GM18519 (cell line): ENCODE data around the gene STK32A.
"Not testable (repeated sequence)": the region's sequence is repeated elsewhere in the genome, so short reads cannot be mapped to it uniquely, and the experiment has no call there.

Experiments
- ATAC-seq: cut with Tn5 transposase; IDR thresholded peaks from one replicate; pipeline ENCODE4 v1.9.1; 2021; ENCODE audit warnings: mild to moderate bottlenecking, moderate library complexity; ENCODE audit not compliant: unreplicated experiment, low FRiP score

STK32A gene

DNA sequence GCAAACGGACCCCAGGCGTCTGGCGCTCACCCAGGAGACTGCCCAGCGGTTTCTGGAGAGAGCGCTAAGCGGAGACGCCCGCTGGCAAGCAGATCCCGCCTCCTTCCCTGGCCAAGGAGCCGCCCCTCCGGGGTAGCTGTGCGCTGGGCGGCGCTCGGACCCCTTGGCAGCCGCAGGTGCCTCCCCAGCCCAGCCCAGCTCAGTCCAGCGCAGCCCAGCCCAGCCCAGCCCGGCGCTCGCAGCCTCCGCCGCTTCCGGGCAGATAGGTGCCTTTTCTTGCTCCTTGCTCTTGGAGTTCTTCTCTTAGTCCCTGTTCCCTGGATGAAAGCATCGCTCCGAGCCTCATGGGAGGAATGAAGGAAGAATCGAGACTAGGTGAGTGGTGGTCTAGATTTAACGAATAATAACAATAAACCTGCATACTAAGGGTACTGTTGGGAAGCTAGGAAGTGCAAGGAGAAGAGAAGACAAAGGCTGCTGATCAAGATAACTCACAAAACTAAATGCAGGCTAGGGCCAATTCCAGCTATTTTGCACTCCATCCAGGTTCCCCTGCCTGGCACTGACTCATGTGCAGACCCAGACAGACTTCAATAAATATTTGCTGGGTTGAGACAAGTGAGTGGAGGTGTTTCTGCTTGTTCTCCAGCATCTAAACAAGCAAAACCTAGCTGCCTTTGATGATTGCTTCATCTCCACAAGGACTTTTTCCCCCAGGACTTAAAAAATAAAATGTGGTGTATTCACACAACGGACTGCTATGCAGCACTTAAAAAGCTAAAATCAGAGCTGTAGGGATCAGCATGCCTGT, at the start of gene STK32A:
Gene STK32A (plus strand): TSS at position 202 of the 811 bp plus-strand sequence. CDS start 4,609 bp downstream, outside the sequence.
- no peak for ATAC-seq

DNA sequence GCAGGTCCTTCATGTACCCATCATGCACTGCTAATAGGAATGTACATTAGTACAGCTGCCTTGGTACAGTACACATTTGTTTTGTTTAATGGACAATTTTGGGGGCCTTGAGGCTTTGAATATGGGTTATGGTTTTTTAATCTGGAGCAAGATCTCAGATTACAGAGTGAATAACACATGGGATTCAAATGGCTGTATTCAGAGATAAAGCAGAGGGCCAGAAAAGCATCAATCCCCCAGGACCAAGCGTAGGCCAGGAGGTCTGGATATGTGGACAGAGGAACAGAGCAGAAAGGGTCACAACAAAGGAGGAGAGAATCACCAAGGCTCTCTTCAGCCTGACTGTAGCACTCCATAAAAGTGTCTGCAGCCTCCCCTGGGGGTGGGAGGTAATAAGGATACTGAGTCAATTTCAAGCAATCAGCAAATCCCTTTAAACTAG, 47.7 kb upstream of the STK32A start:
- no peak for ATAC-seq

GRCh38 chr5:147188200-147189108, 46.4 kb upstream of the STK32A start:
- peak; percentile 90 for ATAC-seq

DNA sequence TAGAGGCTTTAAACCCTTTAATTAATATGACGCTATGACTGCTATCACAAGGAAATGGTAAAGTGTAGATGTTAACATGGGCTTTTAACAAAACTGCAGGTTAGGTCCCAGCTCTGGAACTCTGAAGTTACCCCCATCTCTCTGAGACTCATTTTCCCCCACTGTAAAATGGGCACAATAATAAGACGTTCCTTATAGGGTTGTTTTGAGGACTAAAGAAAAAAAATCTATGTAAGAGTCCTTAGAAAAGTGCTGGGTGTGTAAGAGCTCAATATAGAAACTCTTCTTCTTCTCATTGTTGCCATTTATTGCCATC, 45.8 kb upstream of the STK32A start:
- no peak for ATAC-seq

DNA sequence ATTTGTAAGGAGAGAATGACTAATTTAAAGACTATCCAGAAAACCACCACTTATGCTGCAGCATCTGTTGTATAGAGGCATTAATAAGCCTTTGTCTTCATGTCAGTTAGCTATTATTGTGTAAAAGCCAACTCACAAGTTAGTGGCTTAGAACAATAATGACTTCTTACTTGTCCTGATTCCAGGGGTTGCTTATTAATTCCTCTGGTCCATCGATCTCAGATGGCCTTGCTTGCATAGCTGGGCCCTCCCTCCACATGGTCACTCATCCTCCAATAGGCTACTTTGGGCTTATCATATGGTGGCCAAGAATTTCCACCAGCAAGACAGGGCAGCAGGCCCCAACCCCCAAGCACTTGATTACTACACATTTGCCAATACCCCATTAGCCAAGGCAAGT, 44.5 kb upstream of the STK32A start:
- no peak for ATAC-seq

DNA sequence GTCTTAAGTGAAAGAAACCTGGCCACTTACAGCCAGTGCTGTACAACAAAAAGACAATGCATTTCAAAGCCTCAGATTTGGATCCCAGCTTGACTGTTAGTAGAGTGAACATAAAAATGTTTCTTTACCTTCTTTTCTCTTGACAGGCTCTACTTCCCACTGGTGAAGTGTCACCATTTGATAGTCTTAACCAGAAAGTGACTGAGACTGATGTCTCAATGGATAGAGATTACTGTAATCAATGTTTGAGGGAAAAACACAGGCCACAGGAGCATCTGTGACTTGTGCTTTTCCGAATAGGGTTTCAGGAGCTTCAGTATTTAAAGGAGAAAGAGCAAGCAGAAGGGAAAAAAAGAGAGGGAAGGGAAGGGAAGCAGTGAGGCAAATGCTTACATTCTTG, 41.7 kb upstream of the STK32A start:
- no peak for ATAC-seq

DNA sequence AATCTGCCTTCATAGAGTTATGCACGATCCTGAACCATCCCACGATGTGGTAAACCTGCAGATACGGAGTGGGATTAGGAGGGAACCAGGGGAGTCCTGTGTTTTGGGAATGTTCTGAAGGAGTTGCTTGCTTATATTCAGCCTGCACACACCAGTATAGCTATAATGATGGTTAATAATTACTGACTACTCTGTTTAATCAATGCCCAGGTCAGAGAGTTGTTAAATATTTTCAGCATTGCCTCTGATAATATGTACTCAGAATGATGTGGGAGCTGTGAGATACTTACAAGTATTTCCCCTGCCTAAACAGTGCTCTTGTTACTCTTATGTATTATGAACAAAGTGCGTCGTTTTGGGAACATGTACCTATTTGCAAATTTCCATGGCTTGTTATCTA, 34.8 kb upstream of the STK32A start:
- ATAC-seq, result no peak

- ATAC-seq, result no peak
These were observed 31.6 kb upstream of the STK32A start for GRCh38 chr5:147203213-147203612.

- ATAC-seq, result no peak
These were observed 30.2 kb upstream of the STK32A start for GRCh38 chr5:147204576-147204975.

GRCh38 chr5:147208134-147208533, 26.7 kb upstream of the STK32A start:
- ATAC-seq, result no peak

- no peak for ATAC-seq
These were observed 18.2 kb upstream of the STK32A start for GRCh38 chr5:147216552-147217154.

DNA sequence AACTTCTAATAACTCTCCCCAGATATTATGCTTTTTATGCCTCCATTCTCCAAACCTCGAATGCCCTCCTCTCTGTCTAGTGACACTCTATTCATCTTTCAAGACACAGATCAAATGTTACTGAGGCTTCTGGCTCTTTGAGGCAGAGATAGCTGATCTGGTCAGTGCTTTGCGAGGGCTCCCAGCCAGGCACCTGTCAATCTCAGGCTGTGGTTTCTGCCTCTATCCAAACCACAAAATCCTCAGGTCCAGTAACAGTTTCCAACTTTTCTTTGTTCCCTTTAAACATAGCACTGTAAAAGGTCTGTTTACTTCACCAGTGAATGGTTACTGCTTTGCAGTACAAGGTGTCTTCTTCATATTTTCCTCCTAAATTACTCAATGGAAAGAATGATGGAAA, 11.5 kb upstream of the STK32A start:
- no peak for ATAC-seq

DNA sequence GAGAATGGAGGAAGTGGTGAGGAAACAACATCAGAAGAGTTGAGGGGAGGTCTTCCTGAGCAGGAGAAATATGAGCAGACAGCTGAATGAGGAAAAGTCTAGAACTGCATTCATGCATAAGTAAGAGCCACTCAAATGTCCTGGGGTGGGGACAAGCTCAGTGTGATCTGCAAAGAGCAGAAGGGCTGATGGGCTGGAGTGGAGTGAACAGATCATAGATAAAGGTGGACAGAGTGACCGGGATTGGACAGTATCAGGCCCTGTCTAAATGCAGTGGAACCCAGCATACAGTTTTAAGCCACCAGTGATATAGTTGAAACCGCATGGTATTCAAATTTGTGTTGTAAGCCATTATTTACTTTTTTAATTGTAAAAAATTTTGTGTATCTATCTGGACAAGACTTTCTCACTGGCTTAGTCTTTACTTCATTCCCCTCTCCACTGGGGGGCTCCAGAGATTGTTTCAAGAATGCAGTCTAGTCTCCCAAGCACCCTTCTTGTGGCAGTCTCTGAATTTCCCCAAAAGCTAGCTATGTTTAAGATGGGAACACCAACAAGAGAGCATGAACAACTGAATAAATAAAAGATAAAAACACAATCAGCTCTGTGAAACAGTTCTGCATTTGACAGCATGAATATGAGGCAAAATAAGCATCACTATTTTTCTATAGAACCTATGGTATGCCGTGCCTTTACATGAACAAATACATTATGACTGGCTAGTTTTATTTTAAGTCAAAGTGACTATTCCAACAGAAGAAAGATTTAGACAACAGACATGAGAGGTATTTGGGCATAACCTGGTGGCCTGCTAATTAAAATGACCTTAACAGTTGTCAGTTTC, 10.7 kb upstream of the STK32A start:
- peak; percentile 72 for ATAC-seq

DNA sequence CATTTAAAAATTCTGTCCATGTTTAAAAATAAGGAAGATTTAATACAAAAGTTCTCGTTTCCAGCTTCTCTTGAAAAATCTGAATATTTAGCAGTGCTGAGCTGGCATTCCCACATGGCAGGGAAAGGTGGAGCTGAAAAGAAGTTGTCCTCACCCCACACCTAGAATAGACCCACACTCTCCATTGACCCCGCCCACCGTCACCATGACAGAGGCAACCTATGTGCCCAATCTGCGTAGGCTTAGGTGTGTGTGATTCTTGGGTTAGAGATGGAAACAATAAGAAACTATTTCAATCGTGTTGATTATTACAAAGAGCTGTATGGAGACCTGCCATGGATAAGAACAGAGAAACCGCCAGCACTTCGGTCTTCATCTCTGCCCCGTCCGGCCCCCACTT, 8.9 kb upstream of the STK32A start:
- no peak for ATAC-seq

DNA sequence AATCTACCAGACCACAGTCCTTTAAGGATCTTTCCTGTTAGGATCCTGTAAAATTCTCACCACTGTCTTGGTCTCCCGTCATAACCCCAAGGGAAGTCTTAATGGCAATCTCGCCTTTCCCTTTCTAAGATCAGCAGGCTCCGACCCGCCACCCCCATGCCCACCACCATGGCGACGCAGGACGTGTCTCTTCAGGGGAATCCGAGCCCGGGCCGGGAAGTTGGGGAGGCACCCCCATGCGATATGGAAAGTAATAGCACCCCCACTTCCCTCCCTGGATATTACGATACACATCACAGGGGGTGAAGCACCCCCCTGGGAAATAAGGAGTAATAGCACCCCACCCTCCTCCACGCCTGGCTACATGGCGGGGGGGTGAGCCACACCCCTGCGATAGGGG, 8.3 kb upstream of the STK32A start:
- no peak for ATAC-seq

DNA sequence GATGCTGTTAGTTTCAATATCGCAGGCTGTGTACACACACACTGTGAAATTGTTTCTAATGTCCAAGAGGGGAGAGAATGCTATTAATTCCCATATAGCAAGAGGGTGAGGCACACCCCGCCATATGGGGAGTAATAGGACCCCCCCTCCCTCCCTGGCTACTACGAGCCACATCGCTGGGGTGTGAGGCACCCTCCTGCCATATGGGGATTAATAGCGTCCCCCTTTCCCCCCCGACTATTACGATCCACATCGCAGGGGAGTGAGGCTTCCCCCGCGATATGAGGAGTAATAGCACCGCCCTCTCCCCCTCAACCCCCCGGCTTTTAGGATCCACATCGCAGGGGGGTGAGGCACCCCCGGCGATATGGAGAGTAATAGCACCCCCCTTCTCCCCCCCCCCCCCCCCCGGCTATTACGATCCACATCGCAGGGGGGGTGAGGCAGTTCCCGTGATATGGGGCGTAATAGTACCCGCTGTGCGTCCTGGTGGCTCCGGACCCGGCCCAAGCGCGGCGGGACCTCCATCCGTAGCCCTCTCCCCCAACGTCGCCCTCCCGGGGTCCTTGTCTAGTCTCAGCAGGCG, 494 bp upstream of the STK32A start:
- no peak for ATAC-seq

DNA sequence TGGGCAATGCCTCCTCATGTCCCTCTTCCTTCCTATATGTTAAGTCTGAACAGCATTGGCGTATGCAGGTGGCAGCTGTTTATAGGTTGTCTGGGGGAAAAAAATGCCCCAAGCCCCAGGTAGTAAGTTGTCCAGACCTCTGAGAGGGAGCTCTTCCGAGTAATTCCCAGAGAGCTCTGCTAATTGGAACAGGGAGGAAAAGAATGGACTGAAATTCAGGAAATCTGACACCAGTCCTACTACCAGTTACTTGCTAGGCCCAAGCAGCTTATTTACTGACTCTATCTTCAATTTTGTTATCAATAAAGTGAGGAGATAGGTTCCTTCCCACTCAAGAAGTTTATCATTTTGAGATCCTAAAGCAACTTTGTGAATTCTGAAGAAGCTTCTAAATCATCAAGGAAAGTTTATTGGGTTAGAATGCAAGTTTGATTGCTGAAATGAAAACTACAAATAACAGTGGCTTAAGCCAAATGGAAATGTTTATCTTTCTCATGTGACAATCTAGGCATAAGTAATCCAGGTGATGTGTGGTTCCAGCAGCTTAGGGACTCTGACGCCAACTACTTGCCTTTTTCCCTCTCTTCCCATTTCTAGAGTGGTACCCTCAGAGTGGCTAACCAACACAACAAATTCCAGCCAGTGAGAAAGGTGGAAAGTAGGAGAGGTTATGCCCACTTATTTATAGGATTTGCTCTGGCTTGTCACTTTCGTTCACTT, 5.6 kb downstream of the STK32A start:
- ATAC-seq, result no peak

DNA sequence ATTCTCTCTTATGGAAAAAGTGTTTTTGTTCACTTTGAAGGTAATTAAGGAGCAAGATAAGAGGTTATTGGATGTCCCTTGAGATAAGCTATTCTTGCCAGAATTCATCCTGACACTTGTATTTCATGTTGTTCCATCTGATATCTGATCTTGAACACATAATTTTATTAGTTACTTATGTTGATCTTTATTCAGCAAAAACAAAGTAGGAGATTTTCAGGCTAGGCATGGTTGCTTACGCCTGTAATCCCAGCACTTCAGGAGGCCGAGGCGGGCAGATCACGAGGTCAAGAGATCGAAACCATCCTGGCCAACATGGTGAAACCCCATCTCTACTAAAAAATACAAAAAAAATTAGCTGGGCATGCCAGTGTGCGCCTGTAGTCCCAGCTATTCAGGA, 8.4 kb downstream of the STK32A start:
- ATAC-seq, result not testable (repeated sequence)

- ATAC-seq, result no peak
These were observed 10.7 kb downstream of the STK32A start for GRCh38 chr5:147245381-147246165.
